ENCODE results near the gene CTAGE4.
"Not testable (repeated sequence)": the region's sequence is repeated elsewhere in the genome, so short reads cannot be mapped to it uniquely, and the experiment has no call there.

The CTAGE4 gene

GRCh38 chr7:144183166-144183565 is at the start of gene CTAGE4:
Gene CTAGE4, plus strand, starts transcription at chr7:144183466. Its CDS starts 38 bp downstream, at chr7:144183504.
- DNase-seq, result not testable (repeated sequence)

- DNase-seq, result no peak
These were observed 49.1 kb upstream of the CTAGE4 start for GRCh38 chr7:144134116-144134515.

GRCh38 chr7:144137501-144137900 is 45.8 kb upstream of the CTAGE4 start:
- DNase-seq, result no peak

GRCh38 chr7:144142187-144142586 is 41.1 kb upstream of the CTAGE4 start:
- DNase-seq, result no peak

- no peak for DNase-seq
These were observed 38.8 kb upstream of the CTAGE4 start for GRCh38 chr7:144144426-144144825.

GRCh38 chr7:144148224-144148827 is 34.9 kb upstream of the CTAGE4 start:
- no peak for DNase-seq

GRCh38 chr7:144158861-144159260 is 24.4 kb upstream of the CTAGE4 start:
- no peak for DNase-seq

- DNase-seq, result no peak
These were observed 18.5 kb upstream of the CTAGE4 start for GRCh38 chr7:144164784-144165183.

- DNase-seq, result not testable (repeated sequence)
These were observed 11.5 kb upstream of the CTAGE4 start for GRCh38 chr7:144171594-144172350.

GRCh38 chr7:144174613-144175012 is 8.7 kb upstream of the CTAGE4 start:
- DNase-seq, result no peak

GRCh38 chr7:144178380-144179164 is 4.7 kb upstream of the CTAGE4 start:
- not testable (repeated sequence) for DNase-seq

- DNase-seq, result not testable (repeated sequence)
These were observed 4.1 kb upstream of the CTAGE4 start for GRCh38 chr7:144179165-144179479.

GRCh38 chr7:144187848-144188247 is 4.6 kb downstream of the CTAGE4 start:
- not testable (repeated sequence) for DNase-seq

GRCh38 chr7:144188578-144189171 is 5.4 kb downstream of the CTAGE4 start:
- DNase-seq, result not testable (repeated sequence)

GRCh38 chr7:144193782-144194181 is 10.5 kb downstream of the CTAGE4 start:
- not testable (repeated sequence) for DNase-seq

- not testable (repeated sequence) for DNase-seq
These were observed 11.2 kb downstream of the CTAGE4 start for GRCh38 chr7:144194453-144194852.

- not testable (repeated sequence) for DNase-seq
These were observed 12.1 kb downstream of the CTAGE4 start, which contains the start of gene ARHGEF35 for GRCh38 chr7:144195212-144195872. Gene ARHGEF35, minus strand, starts transcription at chr7:144195833. Its CDS starts 7,450 bp downstream, at chr7:144188383.

GRCh38 chr7:144198934-144199333 is 15.7 kb downstream of the CTAGE4 start:
- not testable (repeated sequence) for DNase-seq

- not testable (repeated sequence) for DNase-seq
These were observed 18.7 kb downstream of the CTAGE4 start for GRCh38 chr7:144201978-144202377.

GRCh38 chr7:144203086-144203485 is 19.8 kb downstream of the CTAGE4 start:
- not testable (repeated sequence) for DNase-seq

GRCh38 chr7:144205306-144205705 is 22.0 kb downstream of the CTAGE4 start:
- not testable (repeated sequence) for DNase-seq

GRCh38 chr7:144217200-144217599 is 33.9 kb downstream of the CTAGE4 start:
- not testable (repeated sequence) for DNase-seq

All from cortex of kidney (tissue), 1 donor.